Right atrium auricular region (tissue), 2 donors: Measurements from ENCODE around the gene MRPL19. TPM values are rescaled to one million over a fixed set of nuclear protein-coding genes. Genes with fewer than 3 reads are reported as not detected.
"Not testable (repeated sequence)": the region's sequence is repeated elsewhere in the genome, so short reads cannot be mapped to it uniquely, and the experiment has no call there.

Source experiments
- DNase-seq: peaks from one replicate; pipeline ENCODE4 v3.0.0-alpha.2; 2019; ENCODE audit warnings: low spot score
- H3K27ac ChIP-seq, 2 donors: fragments of 200-600 bp; sonication (generic); 1 replicate in 1 of 2; 2 replicates in 1 of 2; pipeline ENCODE4 v1.5.1; 2016 to 2019
- H3K27me3 ChIP-seq, 2 donors: fragments of 200-600 bp; sonication (generic); one replicate each; pipeline versions ENCODE4 v1.5.1 to v1.6.0; 2017 to 2019
- H3K36me3 ChIP-seq: fragments of 200-600 bp; sonication (generic); one replicate; pipeline ENCODE4 v1.5.1; 2016
- H3K4me1 ChIP-seq, 2 donors: fragments of 200-600 bp; sonication (generic); one replicate each; pipeline versions ENCODE4 v1.5.1 to v1.6.0; 2017 to 2019
- H3K4me3 ChIP-seq, 2 donors: fragments of 200-600 bp; sonication (generic); 1 replicate in 1 of 2; 2 replicates in 1 of 2; pipeline ENCODE4 v1.5.1; 2017 to 2019; ENCODE audit warnings: mild to moderate bottlenecking in 1 of 2, moderate library complexity in 1 of 2
- H3K9me3 ChIP-seq, 2 donors: fragments of 200-600 bp; sonication (generic); one replicate each; pipeline ENCODE4 v1.5.1; 2019
- total RNA-seq, 2 donors: library from RNA; depleted of rRNA; stranded (reverse); fragments of >200 nt; gene quantifications; one replicate each; pipeline ENCODE4 v1.1.0, GENCODE V29; 2016
- TF ChIP-seq, protein P1 (sequence below), 2 donors: fragments of 200-600 bp; sonication (generic); IDR thresholded peaks; one replicate each; pipeline ENCODE4 v1.5.1; 2019; ENCODE audit warnings: antibody characterized with exemption in 2 of 2

Gene MRPL19
- total RNA-seq, 2 donors from 2014 or later = 17.3 to 51.8 TPM

DNA sequence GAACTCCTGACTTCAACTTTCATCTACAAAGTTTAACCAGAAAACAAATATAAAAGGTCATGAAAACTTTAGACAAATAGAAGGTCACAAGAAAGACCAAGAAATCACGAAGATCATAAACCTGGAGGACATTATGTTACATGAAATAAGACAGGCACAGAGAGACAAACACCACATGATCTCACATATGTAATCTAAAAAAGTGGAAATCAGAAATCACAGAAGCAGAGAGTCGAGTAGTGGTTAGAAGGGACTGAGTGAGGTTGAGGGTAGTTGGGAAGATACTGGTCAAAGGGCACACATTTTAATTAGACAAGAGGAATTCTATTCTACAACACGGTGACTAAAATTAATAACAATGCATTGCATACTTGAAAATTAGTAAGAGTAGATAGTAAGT, 62.7 kb downstream of the MRPL19 start:
- H3K27me3 ChIP-seq = no peaks in the 10 kb centered on the region
- TF ChIP-seq, protein P1, sequence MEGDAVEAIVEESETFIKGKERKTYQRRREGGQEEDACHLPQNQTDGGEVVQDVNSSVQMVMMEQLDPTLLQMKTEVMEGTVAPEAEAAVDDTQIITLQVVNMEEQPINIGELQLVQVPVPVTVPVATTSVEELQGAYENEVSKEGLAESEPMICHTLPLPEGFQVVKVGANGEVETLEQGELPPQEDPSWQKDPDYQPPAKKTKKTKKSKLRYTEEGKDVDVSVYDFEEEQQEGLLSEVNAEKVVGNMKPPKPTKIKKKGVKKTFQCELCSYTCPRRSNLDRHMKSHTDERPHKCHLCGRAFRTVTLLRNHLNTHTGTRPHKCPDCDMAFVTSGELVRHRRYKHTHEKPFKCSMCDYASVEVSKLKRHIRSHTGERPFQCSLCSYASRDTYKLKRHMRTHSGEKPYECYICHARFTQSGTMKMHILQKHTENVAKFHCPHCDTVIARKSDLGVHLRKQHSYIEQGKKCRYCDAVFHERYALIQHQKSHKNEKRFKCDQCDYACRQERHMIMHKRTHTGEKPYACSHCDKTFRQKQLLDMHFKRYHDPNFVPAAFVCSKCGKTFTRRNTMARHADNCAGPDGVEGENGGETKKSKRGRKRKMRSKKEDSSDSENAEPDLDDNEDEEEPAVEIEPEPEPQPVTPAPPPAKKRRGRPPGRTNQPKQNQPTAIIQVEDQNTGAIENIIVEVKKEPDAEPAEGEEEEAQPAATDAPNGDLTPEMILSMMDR (IDR thresholded peaks at IDR 0.05) = no peak
- H3K4me3 ChIP-seq = peak overlapping the region in 1 of 2 donors; percentile 70
- peaks cover 15% of the 10 kb centered on the region for H3K36me3 ChIP-seq
- H3K27ac ChIP-seq = no peak overlapping the region
- H3K4me1 ChIP-seq = peaks cover 0 to 23% of the 10 kb centered on the region in 2 donors
- H3K9me3 ChIP-seq = no peaks in the 10 kb centered on the region
- no peak for DNase-seq

DNA sequence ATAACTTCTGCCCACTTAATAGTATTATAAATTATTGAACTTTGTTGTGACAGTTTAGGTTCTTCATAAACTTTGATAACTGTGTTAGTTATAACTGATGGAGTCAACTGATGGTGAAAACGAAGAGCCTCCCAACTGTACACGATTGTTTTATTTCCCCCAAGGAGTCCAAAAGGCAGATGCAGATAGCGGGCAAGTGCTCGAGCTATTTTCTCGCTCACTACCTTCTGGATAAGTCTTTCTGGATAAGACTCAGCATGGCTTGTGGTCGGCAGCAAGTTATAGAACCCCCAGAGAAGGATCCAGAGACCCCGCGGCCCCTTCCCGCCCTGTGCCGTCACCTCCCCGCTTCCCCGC, 63.6 kb downstream of the MRPL19 start:
- H3K27ac ChIP-seq = peak overlapping the region; percentile 88 to 93
- peak overlapping the region; percentile 67 to 70 for H3K4me3 ChIP-seq
- H3K27me3 ChIP-seq = no peaks in the 10 kb centered on the region
- H3K9me3 ChIP-seq = no peaks in the 10 kb centered on the region
- TF ChIP-seq, protein P1 (IDR thresholded peaks at IDR 0.05) = no peak
- H3K4me1 ChIP-seq = peaks cover 0 to 23% of the 10 kb centered on the region in 2 donors
- no peak for DNase-seq
- peaks cover 7% of the 10 kb centered on the region for H3K36me3 ChIP-seq

DNA sequence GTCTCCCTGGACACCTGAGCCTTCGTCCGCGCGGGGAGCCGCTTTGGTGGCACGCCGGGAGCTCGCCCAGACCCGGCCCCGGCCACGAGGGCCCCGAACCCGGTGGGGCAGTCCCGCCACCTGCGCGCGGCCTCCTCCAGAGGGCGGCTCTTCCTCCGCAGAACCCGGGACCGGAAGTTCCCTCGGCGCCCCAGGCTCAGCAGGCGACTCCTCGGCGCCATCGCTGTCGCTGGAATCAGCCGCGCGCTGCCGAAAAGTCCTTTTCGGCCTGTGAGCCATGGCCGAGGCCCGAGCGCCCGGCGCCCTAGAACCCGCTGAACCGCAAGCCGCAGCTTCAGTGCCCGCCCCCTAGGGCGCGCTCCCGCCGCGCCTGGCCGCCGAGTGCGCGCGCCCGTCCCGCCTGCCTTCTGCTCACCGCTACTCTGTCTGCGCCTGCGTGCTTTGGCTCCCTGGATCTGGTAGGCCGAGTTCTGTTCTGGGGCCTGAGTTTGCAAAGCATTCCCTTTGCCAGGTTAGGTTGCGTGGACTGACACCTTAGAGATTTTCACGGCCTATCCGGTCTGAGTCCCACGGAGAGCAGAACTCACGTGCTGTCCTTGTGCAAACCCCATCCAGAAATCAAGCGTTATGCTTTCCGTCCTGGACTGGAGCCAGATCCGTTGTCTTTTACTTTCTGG, 64.1 kb downstream of the MRPL19 start, which contains the start of gene GCFC2:
GCFC2 (minus strand) TSS at position 339 of the 677 bp plus-strand sequence; CDS start at position 279, 60 bp downstream.
- Histone ChIP-seq H3K9me3 (no peaks in the 10 kb centered on the region), H3K4me3 (peak within 1 kb of the TSS; percentile 67 to 70), H3K27me3 (no peaks in the 10 kb centered on the region), H3K36me3 (peaks cover 5% of the 10 kb centered on the region), H3K4me1 (peaks cover 0 to 23% of the 10 kb centered on the region in 2 donors), H3K27ac (peak within 1 kb of the TSS; percentile 88 to 93)
- TF ChIP-seq, protein P1 (IDR thresholded peaks at IDR 0.05) = peak in 1 of 2 donors; percentile 71
- DNase-seq = peak; percentile 89

DNA sequence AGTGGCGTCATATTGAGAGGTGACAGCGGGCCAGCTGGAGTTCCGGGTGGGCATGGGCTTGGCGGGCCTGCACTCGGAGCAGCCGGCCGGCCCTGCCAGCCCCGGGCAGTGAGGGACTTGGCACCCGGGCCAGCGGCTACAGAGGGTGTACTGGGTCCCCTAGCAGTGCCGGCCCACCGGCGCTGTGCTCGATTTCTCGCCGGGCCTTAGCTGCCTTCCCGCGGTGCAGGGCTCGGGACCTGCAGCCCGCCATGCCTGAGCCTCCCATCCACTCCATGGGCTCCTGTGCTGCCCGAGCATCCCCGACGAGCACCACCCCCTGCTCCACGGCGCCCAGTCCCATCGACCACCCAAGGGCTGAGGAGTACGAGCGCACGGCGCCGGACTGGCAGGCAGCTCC, 65.0 kb downstream of the MRPL19 start:
- DNase-seq, H3K36me3 ChIP-seq, H3K4me3 ChIP-seq, H3K9me3 ChIP-seq, H3K27me3 ChIP-seq: not testable (repeated sequence)
- Histone ChIP-seq H3K27ac (peak overlapping the region in 1 of 2 donors; percentile 88), H3K4me1 (peaks cover 0 to 23% of the 10 kb centered on the region in 2 donors)

DNA sequence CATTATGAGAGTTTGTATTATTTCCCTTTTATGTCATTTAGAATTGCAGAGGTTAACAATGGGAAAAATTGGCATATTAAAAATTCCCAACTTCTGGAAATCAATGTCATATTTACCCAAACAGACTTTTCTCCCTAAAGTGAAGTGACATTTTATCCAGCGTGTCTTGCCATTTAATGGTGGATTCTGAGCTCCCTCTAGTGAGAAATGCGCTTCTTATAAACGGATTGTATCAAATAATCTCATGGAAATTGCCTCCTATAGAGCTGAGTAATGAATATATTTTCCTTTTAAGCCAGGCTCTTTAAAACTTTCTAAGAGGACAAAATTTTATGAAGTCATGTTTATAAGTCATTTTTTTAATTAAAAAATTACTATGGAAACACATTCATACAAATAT, 69.8 kb downstream of the MRPL19 start:
- TF ChIP-seq, protein P1 (IDR thresholded peaks at IDR 0.05) = no peak
- peaks cover 0 to 6% of the 10 kb centered on the region in 2 donors for H3K9me3 ChIP-seq

DNA sequence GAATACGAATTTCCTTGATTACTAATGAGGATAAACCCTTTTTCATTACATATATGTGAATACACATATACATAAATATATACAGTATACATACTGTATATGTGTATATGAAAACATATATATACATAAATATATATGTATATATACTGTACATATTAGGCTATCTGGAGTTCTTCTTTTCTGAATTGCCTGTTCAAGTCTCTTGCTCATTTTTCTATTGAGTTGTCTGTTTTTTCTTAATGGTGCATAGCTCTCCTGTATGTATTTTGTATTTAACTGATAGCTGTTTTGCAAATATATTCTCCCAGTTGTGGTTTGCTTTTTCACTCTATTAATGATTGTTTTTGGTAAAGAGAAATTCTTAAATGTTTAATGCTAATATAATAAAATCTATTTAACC, 73.0 kb downstream of the MRPL19 start:
- no peaks in the 10 kb centered on the region for H3K36me3 ChIP-seq
- TF ChIP-seq, protein P1 (IDR thresholded peaks at IDR 0.05) = no peak

More for the DNA sequence above, 69.8 kb downstream of the MRPL19 start:
- H3K27ac ChIP-seq = no peak overlapping the region
- no peak for DNase-seq
- no peaks in the 10 kb centered on the region for H3K36me3 ChIP-seq
- H3K27me3 ChIP-seq = no peaks in the 10 kb centered on the region
- H3K4me3 ChIP-seq = no peak overlapping the region
- no peaks in the 10 kb centered on the region for H3K4me1 ChIP-seq

More for the DNA sequence above, 73.0 kb downstream of the MRPL19 start:
- Histone ChIP-seq H3K9me3 (peaks cover 0 to 6% of the 10 kb centered on the region in 2 donors), H3K4me3 (no peak overlapping the region), H3K27ac (no peak overlapping the region), H3K27me3 (no peaks in the 10 kb centered on the region), H3K4me1 (no peaks in the 10 kb centered on the region)
- no peak for DNase-seq
